ENCODE results near the gene OSTC.
"Not testable (repeated sequence)": the region's sequence is repeated elsewhere in the genome, so short reads cannot be mapped to it uniquely, and the experiment has no call there.

The OSTC gene

DNA sequence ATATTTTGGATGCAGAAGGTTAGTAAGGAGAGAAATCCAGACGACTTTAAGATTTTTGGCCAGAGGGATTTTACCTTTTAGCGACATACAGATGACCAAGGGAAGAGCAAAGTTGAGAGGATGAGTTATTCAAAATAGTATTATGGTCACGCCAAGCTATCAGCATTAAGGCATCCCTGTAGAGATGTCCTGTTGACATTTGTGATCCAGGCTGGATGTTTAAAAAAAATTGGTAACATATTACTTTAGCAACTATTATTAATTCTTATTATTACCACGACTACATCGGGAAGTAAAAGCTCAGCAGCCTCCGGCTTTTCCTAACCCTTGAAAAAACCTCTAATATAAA lies 562 bp upstream of the OSTC start:
- DNase-seq, result no peak

GRCh38 chr4:108651014-108651791 lies 804 bp downstream of the OSTC start:
- DNase-seq, result peak; percentile 27

- DNase-seq, result no peak
Observed at GRCh38 chr4:108662629-108663028, 12.2 kb downstream of the OSTC start.

DNA sequence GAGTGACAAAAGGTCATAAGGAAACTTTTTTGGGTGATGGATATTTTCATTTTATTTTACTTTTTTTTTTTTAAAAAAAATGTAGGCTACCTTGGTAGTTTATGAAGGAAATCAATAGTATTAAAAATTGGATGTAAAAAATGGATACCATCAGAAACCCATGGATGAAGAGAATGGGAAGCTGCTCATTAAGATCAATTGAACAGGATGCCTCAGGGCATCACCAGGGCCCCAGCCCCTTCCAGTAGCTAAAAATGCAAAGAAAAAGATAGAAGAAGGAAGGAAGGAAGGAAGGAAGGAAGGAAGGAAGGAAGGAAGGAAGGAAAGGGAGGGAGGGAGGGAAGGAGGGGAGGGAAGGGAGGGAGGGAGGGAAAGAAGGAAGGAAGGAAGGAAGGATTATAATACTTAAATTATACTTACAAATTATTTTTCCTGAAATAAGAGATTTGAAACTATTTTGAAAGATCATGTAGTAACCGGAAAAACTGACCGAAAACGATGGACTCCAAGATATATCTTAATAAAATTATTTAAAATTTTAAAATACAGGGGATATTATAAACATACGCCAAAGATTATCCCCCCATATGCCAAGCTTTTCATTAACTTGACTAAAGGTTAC lies 24.1 kb downstream of the OSTC start:
- DNase-seq, result no peak

DNA sequence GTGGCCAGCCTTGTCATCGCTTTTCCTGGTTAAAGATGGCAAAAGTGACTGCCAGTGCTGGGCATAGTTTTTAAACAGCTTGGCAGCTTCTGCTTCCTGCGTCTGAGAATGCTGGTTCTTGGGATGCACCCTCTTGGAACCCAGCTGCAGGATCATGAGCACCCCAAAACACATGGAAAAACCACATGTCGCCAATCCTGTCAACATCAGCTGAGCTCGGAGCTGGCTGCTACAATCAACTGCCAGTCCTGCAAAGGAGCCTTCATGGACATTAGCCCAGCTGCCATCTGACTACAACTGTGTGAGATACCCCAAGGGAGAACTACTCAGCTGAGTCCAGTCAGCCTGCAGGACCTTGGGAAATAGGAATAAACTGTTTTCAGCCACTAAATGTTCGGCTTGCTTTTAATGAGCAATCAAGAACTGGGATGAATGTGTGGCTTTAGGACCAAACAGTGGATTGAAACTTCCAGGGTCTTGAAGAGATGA lies 31.0 kb downstream of the OSTC start:
- no peak for DNase-seq

- peak; percentile 6 for DNase-seq
Observed at GRCh38 chr4:108683479-108683878, 33.1 kb downstream of the OSTC start.

DNA sequence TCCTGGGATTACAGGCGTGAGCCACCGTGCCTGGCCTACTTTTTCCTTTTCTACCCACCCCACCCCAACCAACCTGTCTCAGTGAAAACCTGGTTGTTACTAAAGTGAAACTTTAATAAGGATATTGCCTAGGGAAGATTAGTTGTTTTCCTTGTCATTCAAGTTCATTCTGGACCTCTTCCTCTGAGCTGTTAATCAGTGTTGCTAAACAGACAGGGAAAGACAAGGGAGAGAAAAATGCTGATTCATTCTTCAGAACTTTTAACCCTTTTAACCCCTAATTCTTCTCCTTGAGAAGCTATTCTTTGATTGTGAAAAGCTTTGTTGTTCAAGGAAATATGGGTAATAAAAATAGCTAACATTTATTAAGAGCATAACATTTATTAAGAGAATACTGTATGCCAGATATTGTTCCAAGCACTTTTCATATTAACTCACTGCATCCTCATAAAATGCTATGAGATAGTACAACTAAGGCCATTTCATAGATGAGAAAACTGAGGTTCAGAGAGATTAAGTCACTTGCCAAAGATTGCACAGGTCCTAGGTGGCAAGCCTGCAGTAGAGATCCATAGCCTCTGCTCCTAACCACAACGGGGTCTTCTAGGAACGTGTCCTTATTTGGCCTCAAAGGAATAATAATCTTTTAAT lies 34.8 kb downstream of the OSTC start:
- DNase-seq, result no peak

DNA sequence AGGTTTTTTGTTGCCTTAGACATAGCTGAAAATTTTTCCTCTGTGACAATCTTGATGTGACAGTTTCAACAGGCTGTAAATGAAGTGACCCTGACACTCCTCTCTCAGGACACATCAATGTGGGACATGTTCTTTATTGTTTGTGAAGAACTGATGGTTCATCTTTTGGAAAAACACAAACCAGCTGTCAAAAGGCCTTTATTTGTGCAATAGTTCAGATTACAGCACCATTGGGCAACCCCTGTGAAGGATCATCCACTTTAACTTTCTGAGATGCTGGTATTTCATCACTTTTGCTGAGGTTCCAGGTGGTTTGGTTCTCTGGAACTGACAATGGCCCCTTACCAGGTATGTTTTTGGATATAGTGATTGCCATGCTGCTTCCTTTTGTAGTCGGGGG lies 40.3 kb downstream of the OSTC start:
- DNase-seq, result no peak

GRCh38 chr4:108693211-108693610 lies 42.8 kb downstream of the OSTC start:
- DNase-seq, result no peak

- DNase-seq, result no peak
Observed at GRCh38 chr4:108693819-108694218, 43.4 kb downstream of the OSTC start.

DNA sequence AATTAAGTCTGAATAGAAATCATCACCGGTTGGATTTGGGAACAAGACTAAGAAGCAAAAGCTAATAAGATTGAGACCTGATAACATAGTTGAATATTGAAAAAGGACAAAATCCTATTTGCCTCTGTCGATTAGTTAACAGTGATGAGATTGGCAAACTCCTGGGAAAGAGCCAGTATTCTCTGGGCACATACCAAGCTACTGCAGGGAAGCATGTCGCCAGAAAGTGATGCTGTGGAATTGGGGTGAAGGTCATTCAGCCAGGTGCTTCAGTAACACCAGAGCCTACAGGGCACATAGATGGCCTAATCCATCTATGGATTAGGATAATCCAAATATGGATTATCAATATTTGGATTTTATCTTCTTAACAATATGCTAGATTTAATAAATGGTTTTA lies 44.0 kb downstream of the OSTC start:
- no peak for DNase-seq

DNA sequence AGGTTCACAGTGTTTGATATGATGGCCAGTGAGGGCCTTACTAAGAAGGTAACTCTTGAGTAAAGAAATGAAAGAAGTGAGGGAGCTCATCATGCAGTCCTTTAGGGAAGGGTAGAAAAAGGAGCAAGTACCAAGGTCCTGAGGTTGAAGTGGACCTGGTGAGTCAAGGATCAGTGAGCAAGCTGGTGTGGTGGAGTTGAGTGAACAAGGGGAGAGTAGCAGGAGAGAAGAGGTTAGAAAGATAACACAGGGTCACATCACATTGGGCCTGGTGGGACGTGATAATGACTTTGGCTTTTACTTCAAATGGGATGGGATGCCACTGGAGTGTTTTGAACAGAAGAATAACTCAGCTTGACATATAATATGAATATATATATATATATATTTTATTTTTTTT lies 44.7 kb downstream of the OSTC start:
- no peak for DNase-seq

DNA sequence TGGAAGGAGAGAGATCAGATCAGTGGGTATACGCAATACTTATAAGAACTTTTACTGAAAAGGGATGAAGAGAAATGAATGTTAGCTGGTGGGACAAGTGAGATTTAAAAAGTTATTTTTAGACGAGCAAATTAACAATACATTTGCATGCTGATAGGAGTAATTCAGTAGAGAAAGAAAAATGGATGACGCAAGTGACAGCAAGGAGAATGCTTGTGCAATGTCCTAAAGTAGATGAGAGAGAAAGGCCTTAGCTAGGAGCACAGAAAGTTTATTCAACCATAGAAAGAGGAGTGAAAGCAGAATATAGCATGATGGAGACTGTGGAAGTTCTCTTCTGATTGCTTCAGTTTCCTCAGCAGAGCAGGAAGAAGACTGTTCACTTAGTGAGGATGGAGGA lies 45.8 kb downstream of the OSTC start:
- DNase-seq, result no peak

DNA sequence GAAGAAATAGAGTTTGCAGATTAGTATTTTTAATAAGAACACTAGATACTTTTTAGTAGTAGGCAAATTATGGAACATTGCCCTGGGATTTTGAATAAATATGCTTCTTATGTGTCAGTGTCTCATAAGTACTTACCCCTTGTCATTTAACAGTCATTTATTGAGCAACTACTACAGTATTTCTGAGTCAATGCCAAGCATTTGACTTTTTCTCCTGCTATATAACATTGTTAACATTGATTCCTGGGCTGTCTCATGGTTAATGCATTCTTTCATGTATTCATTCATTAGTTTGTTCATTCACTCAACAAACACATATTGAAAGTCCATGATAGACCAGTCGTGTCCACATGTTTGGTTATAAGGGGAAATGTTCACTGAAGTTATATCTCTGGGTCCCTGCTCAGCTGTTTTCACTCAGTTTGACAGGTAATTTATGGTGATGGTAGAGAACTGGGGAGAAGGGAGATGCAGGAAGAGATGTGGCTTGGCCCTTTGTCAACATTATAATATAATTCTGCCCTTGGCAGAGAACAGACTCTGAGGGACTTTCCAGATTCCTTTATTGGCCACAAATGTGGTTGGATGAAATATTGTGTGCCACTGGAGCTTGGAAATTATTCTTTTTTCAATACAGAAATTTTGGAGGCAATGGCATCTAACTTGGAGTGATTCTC lies 49.8 kb downstream of the OSTC start:
- no peak for DNase-seq

- DNase-seq, result peak; percentile 7
Observed at GRCh38 chr4:108702960-108703359, 52.6 kb downstream of the OSTC start.

DNA sequence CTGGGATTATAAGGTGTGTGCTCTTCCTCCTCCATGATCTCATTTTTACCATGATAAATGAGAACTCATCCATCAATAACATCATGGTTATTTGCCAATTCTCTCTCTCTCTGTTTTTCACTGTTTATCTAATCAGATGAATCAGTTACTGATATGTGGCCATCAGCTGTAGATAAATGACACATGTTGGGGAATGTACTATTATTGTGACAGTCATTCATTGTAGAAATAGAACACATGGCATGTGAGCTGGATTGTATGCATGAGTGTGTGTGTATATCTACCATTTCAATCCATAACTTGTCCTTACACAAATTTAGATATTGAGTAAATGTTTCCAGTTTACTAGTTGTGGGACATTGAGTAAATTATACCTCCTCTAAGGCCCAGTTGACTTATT lies 53.0 kb downstream of the OSTC start:
- no peak for DNase-seq

DNA sequence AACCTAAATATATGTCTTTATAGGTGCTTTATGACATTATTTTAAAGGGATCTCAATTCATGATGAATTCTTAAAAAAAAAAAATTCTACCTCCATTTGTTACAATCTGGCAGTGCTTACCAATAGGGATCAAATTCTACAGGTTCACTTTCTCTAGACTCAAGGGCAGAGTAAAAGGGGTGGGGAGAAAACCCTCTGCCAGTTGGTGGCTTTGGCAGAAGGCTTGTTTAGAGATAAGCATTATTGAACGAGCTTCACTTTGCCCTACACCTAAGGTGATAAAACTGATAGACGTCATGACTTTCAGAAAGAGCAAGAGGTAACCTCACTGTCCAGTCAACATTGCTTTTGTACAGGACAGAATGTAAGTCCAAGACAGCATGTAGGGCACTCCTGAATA lies 53.6 kb downstream of the OSTC start:
- no peak for DNase-seq

- DNase-seq, result no peak
Observed at GRCh38 chr4:108706289-108706688, 55.9 kb downstream of the OSTC start.

GRCh38 chr4:108709234-108709633 lies 58.8 kb downstream of the OSTC start:
- DNase-seq, result no peak

- no peak for DNase-seq
Observed at GRCh38 chr4:108709722-108710121, 59.3 kb downstream of the OSTC start.

DNA sequence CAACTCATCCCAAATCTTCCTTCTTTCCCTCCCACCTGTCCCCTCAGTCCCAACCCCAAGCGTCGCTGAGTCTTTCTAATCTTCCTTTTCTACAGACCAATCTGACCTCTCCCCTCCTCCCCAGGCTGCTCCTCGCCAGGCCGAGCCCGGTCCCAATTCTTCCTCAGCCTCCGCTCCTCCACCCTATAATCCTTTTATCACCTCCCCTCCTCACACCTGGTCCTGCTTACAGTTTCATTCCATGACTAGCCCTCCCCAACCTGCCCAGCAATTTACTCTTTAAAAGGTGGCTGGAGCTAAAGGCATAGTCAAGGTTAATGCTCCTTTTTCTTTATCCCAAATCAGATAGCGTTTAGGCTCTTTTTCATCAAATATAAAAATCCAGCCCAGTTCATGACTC lies 60.2 kb downstream of the OSTC start:
- DNase-seq, result not testable (repeated sequence)

DNA sequence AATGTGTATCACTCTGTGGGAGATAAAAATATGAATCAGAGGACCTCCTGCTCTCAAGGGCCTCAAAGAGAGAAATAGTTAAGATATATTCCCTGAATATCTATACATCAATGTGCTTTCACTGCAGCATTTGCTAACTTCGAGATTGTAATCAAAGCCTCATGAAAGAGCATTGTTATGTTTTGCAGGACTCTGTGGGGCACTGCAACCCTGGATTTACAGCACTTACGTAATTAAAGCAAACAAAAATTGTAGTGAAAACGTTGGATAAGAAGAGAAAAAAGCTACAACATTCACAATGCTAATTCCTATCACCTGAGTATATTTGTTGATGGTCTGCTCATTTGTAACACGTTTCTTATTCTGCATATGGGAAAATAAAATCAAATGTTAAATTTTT lies 64.5 kb downstream of the OSTC start:
- no peak for DNase-seq

DNA sequence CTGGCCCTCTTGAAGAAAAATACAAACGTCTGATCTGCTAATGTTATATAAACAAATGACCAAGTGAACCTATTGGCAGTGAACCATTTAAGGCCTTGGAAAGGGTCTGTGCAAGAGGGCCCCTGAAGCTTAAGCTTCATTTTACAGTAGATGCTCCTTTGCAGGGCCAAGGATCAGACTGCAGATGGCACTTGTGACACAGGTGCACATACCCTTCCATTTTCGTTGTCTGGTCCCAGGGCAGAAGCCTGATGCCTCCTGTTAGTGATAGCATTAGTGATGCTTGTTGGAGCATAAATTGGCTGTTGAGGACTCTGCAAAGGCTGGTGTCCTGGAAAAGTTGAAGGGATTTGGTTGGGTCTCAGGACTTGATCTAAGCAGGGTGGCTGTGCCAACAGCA lies 65.9 kb downstream of the OSTC start:
- DNase-seq, result no peak

DNA sequence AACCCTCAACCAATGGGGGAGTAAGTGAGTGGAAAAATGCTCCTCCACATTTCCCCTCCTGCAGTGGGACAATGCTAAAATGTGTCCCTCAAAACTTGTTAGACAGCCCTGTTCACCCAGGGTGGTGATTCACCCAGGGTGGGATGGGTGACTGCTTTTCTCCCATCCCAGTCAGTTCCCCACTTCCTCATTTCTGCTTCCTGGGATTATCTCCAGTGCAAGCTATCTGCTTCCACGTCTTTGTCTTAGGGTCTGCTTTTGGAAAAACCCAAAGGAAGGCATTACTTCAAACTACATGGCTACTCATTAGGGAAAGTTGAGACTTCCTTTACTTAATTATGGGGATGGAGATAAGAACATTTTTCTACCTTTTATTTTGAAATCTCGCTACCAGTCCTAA lies 67.0 kb downstream of the OSTC start:
- no peak for DNase-seq
